Melanocyte of skin (primary cell): ENCODE results near the gene MCMBP. TPM values are rescaled to one million over a fixed set of nuclear protein-coding genes. Genes with fewer than 3 reads are reported as not detected.

Source experiments
- total RNA-seq, 2 donors: library from RNA; depleted of rRNA; stranded (reverse); fragments of >200 nt; gene quantifications; 2 replicates each; pipeline ENCODE4 v1.2.3, GENCODE V29; 2012

The MCMBP gene
- total RNA-seq: 10 to 100 TPM; 41.6 to 73.9 TPM

GRCh38 chr10:119872610-119872859 lies at the start of gene MCMBP:
MCMBP (minus strand) TSS chr10:119872843; CDS start chr10:119872584, 259 bp downstream.

GRCh38 chr10:119892188-119893065 lies 19.8 kb upstream of the MCMBP start, which contains the start of gene SEC23IP:
SEC23IP (plus strand) TSS chr10:119892730; CDS start chr10:119892783, 53 bp downstream.

Other genes starting within 250 kb of the MCMBP start
- 10 to 100 TPM; 13.4 to 16.7 TPM for gene BAG3, start 221.5 kb downstream of the MCMBP start, total RNA-seq
- gene INPP5F, start 146.8 kb downstream of the MCMBP start, total RNA-seq: 10 to 100 TPM; 33.7 to 81.6 TPM
- gene SEC23IP, start 19.9 kb upstream of the MCMBP start, total RNA-seq: 10 to 100 TPM; 29.3 to 38.9 TPM